Measurements from ENCODE around the gene KAT7.
"Not testable (repeated sequence)": the region's sequence is repeated elsewhere in the genome, so short reads cannot be mapped to it uniquely, and the experiment has no call there.

Gene KAT7

GRCh38 chr17:49788478-49789242, at the start of gene KAT7:
KAT7 (plus strand) TSS chr17:49788681; CDS start chr17:49788835, 154 bp downstream.
- peak; percentile 99 for DNase-seq

GRCh38 chr17:49739641-49740271, 48.7 kb upstream of the KAT7 start:
- peak; percentile 97 to 98 for DNase-seq

DNA sequence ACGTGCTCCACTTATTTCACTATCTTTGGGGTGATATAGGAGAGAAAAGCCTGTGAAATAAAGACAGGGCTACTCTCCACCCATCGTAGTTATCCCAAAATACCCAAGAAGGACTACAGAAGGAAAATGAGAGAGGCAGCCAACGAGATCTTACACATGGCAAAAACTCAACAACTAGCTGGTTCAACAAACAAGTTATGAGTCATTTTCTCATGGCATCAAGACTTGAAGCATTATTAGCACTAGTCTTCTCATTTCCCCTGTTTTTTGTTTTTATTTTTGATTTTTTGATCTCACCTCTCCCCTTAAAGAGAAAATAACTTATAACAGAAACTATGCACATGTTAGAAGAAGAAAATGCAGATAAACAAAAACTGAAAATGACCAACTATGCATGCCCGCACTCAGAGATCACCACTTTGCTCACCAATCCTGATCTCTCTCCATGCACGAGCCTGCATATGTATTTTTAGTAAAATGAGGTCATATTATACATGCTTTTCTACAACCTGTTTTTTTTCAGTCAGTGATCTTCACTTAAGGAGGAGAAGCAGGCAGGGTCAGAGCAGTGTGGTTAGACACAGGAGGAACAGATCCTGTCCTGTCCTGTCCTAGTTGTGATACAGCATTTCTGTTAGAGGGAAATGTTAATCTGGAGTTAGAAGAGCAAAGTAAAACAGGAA, 47.3 kb upstream of the KAT7 start:
- DNase-seq, result peak in 1 of 2 donors; percentile 37

GRCh38 chr17:49741692-49742076, 46.8 kb upstream of the KAT7 start:
- no peak for DNase-seq

- DNase-seq, result peak in 1 of 2 donors; percentile 59
Measured at GRCh38 chr17:49742166-49742638, 46.3 kb upstream of the KAT7 start.

- no peak for DNase-seq
Measured at GRCh38 chr17:49745175-49746139, 43.0 kb upstream of the KAT7 start.

GRCh38 chr17:49746791-49747490, 41.5 kb upstream of the KAT7 start:
- DNase-seq, result peak; percentile 39 to 72

GRCh38 chr17:49747632-49748031, 40.8 kb upstream of the KAT7 start:
- DNase-seq, result no peak

DNA sequence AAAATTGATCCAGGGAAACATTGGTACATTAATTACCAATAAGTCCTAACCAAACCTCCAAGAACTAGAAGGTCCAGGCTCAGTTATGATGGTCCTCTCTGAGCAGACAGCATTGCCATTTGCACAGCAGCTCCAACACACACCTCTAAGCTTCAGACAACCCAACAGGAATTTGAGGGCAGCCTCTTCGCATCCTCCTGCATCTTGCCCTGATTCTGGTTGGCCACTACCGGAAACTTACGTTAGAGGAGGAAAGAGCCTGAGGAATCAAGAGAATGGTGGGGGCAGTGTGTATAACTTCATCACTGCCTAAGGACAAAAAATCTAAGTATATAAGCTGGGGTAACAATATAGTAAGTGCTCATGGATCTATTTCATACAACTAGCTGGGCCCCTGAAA, 40.3 kb upstream of the KAT7 start:
- peak in 1 of 2 donors; percentile 57 for DNase-seq

DNA sequence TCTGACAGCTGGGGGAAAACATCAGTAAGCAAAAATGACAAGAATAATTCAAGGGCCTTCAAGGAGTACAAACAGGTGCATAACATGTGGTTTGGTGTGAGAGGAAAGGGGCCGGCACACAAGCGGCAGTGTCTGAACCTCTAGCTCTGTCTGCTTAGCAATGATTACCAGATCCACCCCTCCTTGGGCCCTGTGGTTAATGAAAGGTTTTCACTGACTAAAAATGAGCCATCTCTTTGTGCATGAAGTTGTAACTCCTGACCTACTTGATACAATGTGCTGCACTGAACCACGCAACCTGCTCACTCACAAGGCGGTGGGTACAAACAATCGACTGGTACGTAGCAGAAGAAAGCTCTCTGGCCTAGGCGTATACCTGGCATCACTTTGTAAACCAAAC, 39.7 kb upstream of the KAT7 start:
- DNase-seq, result peak; percentile 57 to 77

DNA sequence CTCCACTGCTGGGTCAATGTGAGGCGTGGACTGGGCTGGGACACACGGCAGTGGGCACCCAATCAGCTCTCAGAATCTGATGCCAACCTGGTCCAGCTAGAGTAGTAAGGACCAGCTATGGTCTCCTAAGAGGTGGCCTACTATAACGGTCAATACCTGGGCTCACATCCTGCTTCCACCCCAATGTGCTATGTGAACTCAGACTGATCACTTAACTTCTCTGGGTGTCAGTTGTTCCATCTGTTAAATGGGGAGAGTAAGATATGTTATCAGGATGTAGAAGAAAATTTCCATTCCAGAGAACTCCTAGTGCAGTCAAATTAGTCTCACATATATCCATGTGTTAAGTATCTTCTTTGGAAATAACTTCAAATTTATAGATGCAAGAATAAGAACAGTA, 38.8 kb upstream of the KAT7 start:
- no peak for DNase-seq

- no peak for DNase-seq
Measured at GRCh38 chr17:49752508-49752907, 36.0 kb upstream of the KAT7 start.

DNA sequence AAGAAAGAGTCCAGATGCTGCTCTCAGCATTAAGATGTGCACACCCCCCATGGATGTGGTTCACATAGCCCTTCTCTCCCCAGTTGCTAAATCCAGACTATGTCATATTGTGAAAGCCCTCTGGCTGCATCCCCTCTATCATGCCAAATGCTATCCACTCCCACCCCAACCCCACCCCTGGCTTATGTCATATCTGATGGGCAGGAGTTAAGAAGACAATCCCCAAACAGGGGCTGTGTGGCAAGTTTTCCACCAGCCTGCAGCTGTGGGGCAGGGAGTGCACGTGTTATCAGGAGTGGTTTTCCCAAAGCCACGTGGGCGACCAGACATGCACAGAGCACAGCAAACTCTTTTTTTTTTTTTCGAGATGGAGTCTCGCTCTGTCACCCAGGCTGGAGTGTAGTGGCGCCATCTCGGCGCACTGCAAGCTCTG, 34.5 kb upstream of the KAT7 start:
- DNase-seq, result no peak

GRCh38 chr17:49755663-49756283, 32.7 kb upstream of the KAT7 start:
- DNase-seq, result no peak

- DNase-seq, result no peak
Measured at GRCh38 chr17:49756323-49757150, 31.9 kb upstream of the KAT7 start.

GRCh38 chr17:49757151-49757777, 31.2 kb upstream of the KAT7 start:
- DNase-seq, result no peak

DNA sequence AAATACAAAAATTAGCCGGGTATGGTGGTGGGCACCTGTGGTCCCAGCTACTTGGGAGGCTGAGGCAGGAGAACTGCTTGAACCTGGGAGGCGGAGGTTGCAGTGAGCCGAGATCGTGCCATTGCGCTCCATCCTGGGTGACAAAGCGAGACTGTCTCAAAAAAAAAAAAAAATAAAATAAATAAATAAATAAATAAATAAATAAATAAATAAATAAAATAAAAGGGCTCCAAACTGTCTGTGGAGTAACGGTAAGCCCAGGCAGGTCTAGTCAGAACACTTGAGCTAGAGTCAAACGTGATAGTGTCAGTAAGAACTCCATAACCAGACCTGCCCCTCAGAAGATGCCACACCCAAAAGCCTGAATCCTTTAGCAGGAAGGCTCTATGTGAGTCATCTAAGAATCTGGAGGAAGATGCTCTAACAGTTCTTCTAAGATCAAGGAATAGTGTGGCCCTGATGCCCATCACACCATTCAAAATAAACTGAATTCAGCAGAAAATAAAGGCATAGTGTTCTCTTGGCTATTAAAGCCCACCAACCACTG, 29.9 kb upstream of the KAT7 start:
- DNase-seq, result not testable (repeated sequence)

- DNase-seq, result no peak
Measured at GRCh38 chr17:49759203-49759602, 29.3 kb upstream of the KAT7 start.

GRCh38 chr17:49760296-49760695, 28.2 kb upstream of the KAT7 start:
- DNase-seq, result no peak
